ENCODE data around the gene RELN.

DNA sequence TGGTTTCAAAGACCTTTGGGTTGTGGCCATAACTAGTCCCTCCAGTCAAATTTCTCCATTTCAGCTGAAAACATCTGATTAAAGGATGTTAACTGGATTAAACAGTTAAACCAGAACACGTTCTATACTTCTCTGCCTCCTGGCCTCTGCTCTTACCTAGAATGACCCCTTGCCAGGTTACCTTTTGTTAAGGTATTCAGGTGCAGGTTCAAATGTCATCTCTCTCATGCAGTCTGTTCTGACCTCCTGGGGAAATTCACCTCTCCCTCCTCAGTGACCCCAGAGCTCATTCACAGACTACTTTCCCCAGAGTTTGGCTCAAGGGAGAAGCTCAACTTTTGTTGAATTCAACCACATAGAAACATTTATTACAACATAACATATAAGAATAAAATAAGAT is 67.8 kb downstream of the RELN start:
- TF ChIP-seq, protein P1, sequence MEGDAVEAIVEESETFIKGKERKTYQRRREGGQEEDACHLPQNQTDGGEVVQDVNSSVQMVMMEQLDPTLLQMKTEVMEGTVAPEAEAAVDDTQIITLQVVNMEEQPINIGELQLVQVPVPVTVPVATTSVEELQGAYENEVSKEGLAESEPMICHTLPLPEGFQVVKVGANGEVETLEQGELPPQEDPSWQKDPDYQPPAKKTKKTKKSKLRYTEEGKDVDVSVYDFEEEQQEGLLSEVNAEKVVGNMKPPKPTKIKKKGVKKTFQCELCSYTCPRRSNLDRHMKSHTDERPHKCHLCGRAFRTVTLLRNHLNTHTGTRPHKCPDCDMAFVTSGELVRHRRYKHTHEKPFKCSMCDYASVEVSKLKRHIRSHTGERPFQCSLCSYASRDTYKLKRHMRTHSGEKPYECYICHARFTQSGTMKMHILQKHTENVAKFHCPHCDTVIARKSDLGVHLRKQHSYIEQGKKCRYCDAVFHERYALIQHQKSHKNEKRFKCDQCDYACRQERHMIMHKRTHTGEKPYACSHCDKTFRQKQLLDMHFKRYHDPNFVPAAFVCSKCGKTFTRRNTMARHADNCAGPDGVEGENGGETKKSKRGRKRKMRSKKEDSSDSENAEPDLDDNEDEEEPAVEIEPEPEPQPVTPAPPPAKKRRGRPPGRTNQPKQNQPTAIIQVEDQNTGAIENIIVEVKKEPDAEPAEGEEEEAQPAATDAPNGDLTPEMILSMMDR (conservative IDR thresholded peaks at IDR 0.05; ENCODE audit: low read depth, low read length), result no peak
- TF ChIP-seq EZH2 (IDR thresholded peaks at IDR 0.05; ENCODE audit: low read length, unreplicated experiment), result no peak
- no peak for TF ChIP-seq EZH2phosphoT487 (IDR thresholded peaks at IDR 0.05; ENCODE audit: borderline replicate concordance, low read length)
